PC-3 (cell line): ENCODE measurements around the gene ADAMTSL5.

Experiments used
- EZH2 ChIP-seq: fragments of 300-600 bp; sonication (generic); IDR thresholded peaks from one replicate; pipeline ENCODE4 v1.6.1; 2017; ENCODE audit warnings: antibody characterized with exemption, mild to moderate bottlenecking, low read length; ENCODE audit not compliant: unreplicated experiment
- EZH2phosphoT487 ChIP-seq: fragments of 300-600 bp; sonication (generic); IDR thresholded peaks from 2 replicates; pipeline ENCODE4 v1.6.1; 2018; ENCODE audit warnings: mild to moderate bottlenecking, antibody characterized with exemption, low read length, borderline replicate concordance
- TF ChIP-seq, protein P1 (sequence below): fragments of 300-600 bp; sonication (generic); conservative IDR thresholded peaks from 2 replicates; pipeline ENCODE4 v1.5.1; 2017; ENCODE audit warnings: antibody characterized with exemption, low read depth, mild to moderate bottlenecking, low read length

DNA sequence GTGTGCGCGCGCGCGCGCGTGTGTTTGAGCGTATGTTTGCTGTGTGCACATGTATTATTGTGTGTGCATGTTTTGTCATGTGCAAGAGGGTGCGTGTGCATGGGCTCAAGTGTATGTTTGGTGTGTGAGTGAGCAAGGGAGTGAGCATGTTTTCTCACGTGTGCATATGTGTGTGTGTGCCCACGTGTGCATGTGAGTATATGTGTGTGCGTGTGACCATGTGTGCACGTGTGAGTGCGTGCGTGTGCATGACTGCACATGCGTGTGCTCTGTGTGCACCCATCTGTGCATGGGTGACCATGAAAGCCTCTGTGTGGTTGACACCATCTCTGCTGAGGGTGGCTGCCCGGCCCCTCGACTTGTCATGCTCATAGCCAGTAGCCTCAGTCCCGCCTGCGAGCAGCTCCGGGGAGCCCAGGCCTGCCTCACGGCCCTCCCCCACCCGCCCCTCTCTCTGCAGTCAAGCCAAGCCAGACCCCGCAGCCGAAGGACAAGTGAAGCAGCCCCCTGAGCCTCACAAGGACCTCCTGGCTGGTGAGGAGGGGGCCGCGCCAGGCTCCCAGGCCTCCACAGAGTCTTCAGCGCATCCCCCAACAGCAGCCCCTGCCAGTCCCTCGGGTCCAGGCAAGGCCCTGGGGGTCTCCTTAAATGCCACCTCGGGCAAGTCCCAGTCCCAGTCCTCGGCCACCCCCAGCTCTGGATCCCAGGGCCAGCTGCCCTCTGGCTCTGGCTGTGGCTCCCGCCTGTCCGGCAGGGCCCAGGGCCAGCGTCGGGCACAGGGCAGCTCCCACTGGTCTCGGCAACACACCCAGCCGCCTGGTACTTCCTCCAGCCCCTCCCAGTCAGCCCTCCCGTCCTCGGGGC, 15.9 kb downstream of the ADAMTSL5 start:
- TF ChIP-seq, protein P1, sequence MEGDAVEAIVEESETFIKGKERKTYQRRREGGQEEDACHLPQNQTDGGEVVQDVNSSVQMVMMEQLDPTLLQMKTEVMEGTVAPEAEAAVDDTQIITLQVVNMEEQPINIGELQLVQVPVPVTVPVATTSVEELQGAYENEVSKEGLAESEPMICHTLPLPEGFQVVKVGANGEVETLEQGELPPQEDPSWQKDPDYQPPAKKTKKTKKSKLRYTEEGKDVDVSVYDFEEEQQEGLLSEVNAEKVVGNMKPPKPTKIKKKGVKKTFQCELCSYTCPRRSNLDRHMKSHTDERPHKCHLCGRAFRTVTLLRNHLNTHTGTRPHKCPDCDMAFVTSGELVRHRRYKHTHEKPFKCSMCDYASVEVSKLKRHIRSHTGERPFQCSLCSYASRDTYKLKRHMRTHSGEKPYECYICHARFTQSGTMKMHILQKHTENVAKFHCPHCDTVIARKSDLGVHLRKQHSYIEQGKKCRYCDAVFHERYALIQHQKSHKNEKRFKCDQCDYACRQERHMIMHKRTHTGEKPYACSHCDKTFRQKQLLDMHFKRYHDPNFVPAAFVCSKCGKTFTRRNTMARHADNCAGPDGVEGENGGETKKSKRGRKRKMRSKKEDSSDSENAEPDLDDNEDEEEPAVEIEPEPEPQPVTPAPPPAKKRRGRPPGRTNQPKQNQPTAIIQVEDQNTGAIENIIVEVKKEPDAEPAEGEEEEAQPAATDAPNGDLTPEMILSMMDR = no peak
- TF ChIP-seq EZH2 (no peak), EZH2phosphoT487 (no peak)
